B cell (primary cell): Measurements from ENCODE around the gene SUGP2. TPM values are rescaled to one million over a fixed set of nuclear protein-coding genes. Genes with fewer than 3 reads are reported as not detected.

ENCODE experiments used
- ATAC-seq: fragments of 200-7000 bp; cut with Tn5 transposase; one replicate; pipeline ENCODE4 v1.10.0; 2021; ENCODE audit warnings: low read depth, mild to moderate bottlenecking, moderate number of reproducible peaks, moderate library complexity
- CTCF ChIA-PET: fragments of 350-600 bp; sonication (Branson Sonifier 250); formaldehyde crosslinking; loops from one replicate; lab custom pipeline; 2021; ENCODE audit warnings: antibody characterized with exemption, inconsistent platforms; lab: Charles Lee
- POLR2A ChIA-PET: fragments of 350-600 bp; sonication (Branson Sonifier 250); formaldehyde crosslinking; loops from one replicate; lab custom pipeline; 2021; ENCODE audit warnings: antibody characterized with exemption; lab: Charles Lee
- DNase-seq: peaks from one replicate; pipeline ENCODE4 v3.0.0; 2013
- H2AFZ ChIP-seq: 2 replicates; pipeline ENCODE4 v1.6.1; 2012; ENCODE audit warnings: mild to moderate bottlenecking, low read depth, low read length; ENCODE audit not compliant: insufficient read depth, poor library complexity, severe bottlenecking
- H3K27ac ChIP-seq, 2 donors: 1 replicate in 1 of 2; 2 replicates in 1 of 2; pipeline ENCODE4 v1.5.1; 2012 to 2013; ENCODE audit warnings: low read length in 2 of 2, mild to moderate bottlenecking in 2 of 2, moderate library complexity in 1 of 2
- H3K27me3 ChIP-seq, 4 experiments: fragments of 200-600 bp in 1 of 4; sonication (generic) in 1 of 4; replicated peaks in 1 of 4; 1 replicate in 2 of 4; 2 replicates in 2 of 4; pipeline versions ENCODE4 v1.6.1 to v1.7.0; 2013 to 2016; ENCODE audit warnings: low read length in 3 of 4, mild to moderate bottlenecking in 2 of 4, mixed read lengths in 1 of 4, moderate library complexity in 1 of 4; ENCODE audit not compliant: insufficient read depth in 4 of 4, control insufficient read depth in 3 of 4; ENCODE audit errors: control extremely low read depth in 1 of 4
- H3K36me3 ChIP-seq, 2 experiments: replicated peaks in 1 of 2; 1 replicate in 1 of 2; 2 replicates in 1 of 2; pipeline versions ENCODE4 v1.6.1 to v1.7.1; 2013; ENCODE audit warnings: low read length in 1 of 2; ENCODE audit not compliant: insufficient read depth in 2 of 2, control insufficient read depth in 1 of 2; ENCODE audit errors: control extremely low read depth in 1 of 2, extremely low read depth in 1 of 2
- H3K4me1 ChIP-seq, 2 donors: fragments of 200-600 bp in 1 of 2; sonication (generic) in 1 of 2; 1 replicate in 1 of 2; 2 replicates in 1 of 2; pipeline versions ENCODE4 v1.5.1 to v1.6.1; 2013 to 2017; ENCODE audit warnings: low read length in 2 of 2; ENCODE audit not compliant: control insufficient read depth in 2 of 2, insufficient read depth in 2 of 2
- H3K4me2 ChIP-seq: replicated peaks from 2 replicates; pipeline ENCODE3; 2012; ENCODE audit warnings: mild to moderate bottlenecking, low read depth, low read length; ENCODE audit not compliant: poor library complexity, severe bottlenecking
- H3K4me3 ChIP-seq, 5 experiments: fragments of 200-600 bp in 1 of 5; sonication (generic) in 1 of 5; 1 replicate in 3 of 5; 2 replicates in 2 of 5; pipeline versions ENCODE4 v1.5.1 to v1.7.0; 2011 to 2016; ENCODE audit warnings: low read length in 4 of 5, mild to moderate bottlenecking in 4 of 5, low read depth in 2 of 5, control low read depth in 1 of 5, moderate library complexity in 1 of 5; ENCODE audit not compliant: insufficient read depth in 1 of 5; ENCODE audit errors: control extremely low read depth in 1 of 5, extremely low read depth in 1 of 5
- H3K79me2 ChIP-seq: fragments of 200-600 bp; sonication (generic); one replicate; pipeline ENCODE4 v1.6.0; 2016; ENCODE audit warnings: low read length; ENCODE audit not compliant: control insufficient read depth, insufficient read depth
- H3K9ac ChIP-seq: fragments of 200-600 bp; sonication (generic); 2 replicates; pipeline ENCODE4 v1.6.1; 2017; ENCODE audit warnings: mild to moderate bottlenecking, low read length, moderate library complexity
- H3K9me3 ChIP-seq, 3 donors: one replicate each; pipeline versions ENCODE4 v1.6.1 to v1.7.1; 2013; ENCODE audit warnings: low read length in 2 of 3; ENCODE audit not compliant: control insufficient read depth in 2 of 3, insufficient read depth in 1 of 3; ENCODE audit errors: control extremely low read depth in 1 of 3
- H4K20me1 ChIP-seq: 2 replicates; pipeline ENCODE4 v1.6.0; 2012; ENCODE audit warnings: mild to moderate bottlenecking, low read length; ENCODE audit not compliant: insufficient read depth, control insufficient read depth, poor library complexity, severe bottlenecking
- H3K27ac Mint-ChIP-seq: one replicate; pipeline ENCODE4 v1.8.0; 2021; ENCODE audit warnings: mixed read lengths
- H3K27me3 Mint-ChIP-seq: one replicate; pipeline ENCODE4 v1.8.0; 2021; ENCODE audit warnings: mixed read lengths
- H3K4me1 Mint-ChIP-seq: one replicate; pipeline ENCODE4 v1.8.0; 2021; ENCODE audit warnings: mixed read lengths
- H3K4me3 Mint-ChIP-seq: one replicate; pipeline ENCODE4 v1.8.0; 2021; ENCODE audit warnings: mixed read lengths
- H3K9me3 Mint-ChIP-seq: one replicate; pipeline ENCODE4 v1.8.0; 2022; ENCODE audit warnings: mixed read lengths; ENCODE audit not compliant: insufficient read depth
- CTCF ChIP-seq: fragments of 200-600 bp; IDR thresholded peaks from one replicate; pipeline ENCODE4 v1.8.0; 2022; ENCODE audit warnings: antibody characterized with exemption, mild to moderate bottlenecking
- EZH2 ChIP-seq: IDR thresholded peaks from 2 replicates; pipeline ENCODE4 v1.6.1; 2012; ENCODE audit warnings: borderline replicate concordance, low read depth, mild to moderate bottlenecking, moderate library complexity, low read length; ENCODE audit not compliant: insufficient read depth, poor library complexity, severe bottlenecking
- WGBS: methylation state at CpG from one replicate; pipeline ENCODE4 v1.1.5; 2013; ENCODE audit warnings: missing lambda C conversion rate; ENCODE audit not compliant: insufficient coverage; 5-methylcytosine and 5-hydroxymethylcytosine counted together
- intact Hi-C: fragments of 100-400 bp; cut with micrococcal nuclease; formaldehyde crosslinking; loops from one replicate; pipeline ENCODE4 v1.10.0; 2022
- polyA plus RNA-seq: library from polyadenylated mRNA; depleted of rRNA; stranded (reverse); fragments of >200 nt; gene quantifications from 2 replicates; pipeline ENCODE4 v1.2.3, GENCODE V29; 2012
- total RNA-seq, 2 donors: library from RNA; stranded (reverse); fragments of 120-200 nt in 1 of 2; gene quantifications; 1 replicate in 1 of 2; 2 replicates in 1 of 2; pipeline versions ENCODE4 v1.2.3 to v1.2.4, GENCODE V29; 2013 to 2022

Gene SUGP2
- total and polyA plus RNA-seq, 2 donors (not counting 1 experiment from before 2014, with no cell fraction given) = 132 to 154 TPM

- Histone ChIP-seq H3K27me3 (no peaks in the 10 kb centered on the region), H4K20me1 (peaks cover 50% of the 10 kb centered on the region), H3K9me3 (no peaks in the 10 kb centered on the region), H3K4me3 (no peak overlapping the region), H3K36me3 (peaks cover 8 to 12% of the 10 kb centered on the region in 2 experiments), H3K4me1 (peaks cover 32 to 54% of the 10 kb centered on the region in 2 donors), H3K4me2 (no peak overlapping the region), H2AFZ (no peak overlapping the region), H3K79me2 (peaks cover 97% of the 10 kb centered on the region), H3K27ac (no peak overlapping the region), H3K9ac (no peak overlapping the region)
- Mint-ChIP-seq H3K4me3 (no peak overlapping the region), H3K4me1 (peaks cover 62% of the 10 kb centered on the region), H3K27ac (peak overlapping the region; percentile 63), H3K27me3 (no peaks in the 10 kb centered on the region), H3K9me3 (no peaks in the 10 kb centered on the region)
- CTCF ChIA-PET = no interaction called here
- DNase-seq (no peak), ATAC-seq (no peak)
- POLR2A ChIA-PET = no interaction called here
- 97% methylated on average over 5 of the region's 8 CpGs for WGBS
- intact Hi-C loops = no loop called here
- TF ChIP-seq EZH2 (no peak), CTCF (no peak)
These were observed 38.6 kb upstream of the SUGP2 start for GRCh38 chr19:19071897-19072296.
